Activated naive CD8-positive, alpha-beta T cell treated with anti-CD3 and anti-CD28 coated beads, Interleukin-2, amount 10 ng/mL, durations not matched to agents 7 days and 5 days (primary cell): ENCODE results near the gene PHLDB2. TPM values are rescaled to one million over a fixed set of nuclear protein-coding genes. Genes with fewer than 3 reads are reported as not detected.
A peak's percentile ranks its signal among the peaks of the same experiment; 100 is the strongest.

Experiments used
- ATAC-seq: fragments of 150-1000 bp; cut with Tn5 transposase; one replicate; pipeline ENCODE4 v1.10.0; 2021; ENCODE audit warnings: low read depth, moderate library complexity
- POLR2A ChIA-PET: fragments of 350-600 bp; sonication (Branson Sonifier 250); formaldehyde crosslinking; loops from one replicate; lab custom pipeline; 2021; ENCODE audit warnings: antibody characterized with exemption; lab: Charles Lee
- DNase-seq: peaks from one replicate; pipeline ENCODE4 v3.0.0; 2021
- H3K27ac Mint-ChIP-seq: one replicate; pipeline ENCODE4 v1.8.0; 2022; ENCODE audit warnings: mild to moderate bottlenecking, mixed read lengths
- H3K27me3 Mint-ChIP-seq: one replicate; pipeline ENCODE4 v1.8.0; 2022; ENCODE audit warnings: mild to moderate bottlenecking, moderate library complexity, mixed read lengths
- H3K36me3 Mint-ChIP-seq: one replicate; pipeline ENCODE4 v1.8.0; 2021; ENCODE audit warnings: mild to moderate bottlenecking, mixed read lengths
- H3K4me1 Mint-ChIP-seq: one replicate; pipeline ENCODE4 v1.8.0; 2021; ENCODE audit warnings: mixed read lengths
- H3K4me3 Mint-ChIP-seq: one replicate; pipeline ENCODE4 v1.8.0; 2022; ENCODE audit warnings: mild to moderate bottlenecking, moderate library complexity, mixed read lengths
- H3K9me3 Mint-ChIP-seq: one replicate; pipeline ENCODE4 v1.8.0; 2021; ENCODE audit warnings: mixed read lengths
- total RNA-seq, 2 experiments: library from RNA; stranded (reverse); gene quantifications; one replicate each; pipeline ENCODE4 v1.2.3, GENCODE V29; 2021

PHLDB2 gene
- total RNA-seq, 2 experiments from 2014 or later, result 5.1 TPM

GRCh38 chr3:111828530-111828929 lies 30.5 kb upstream of the PHLDB2 start:
- Mint-ChIP-seq H3K27ac (no peak overlapping the region), H3K4me1 (peaks cover 13% of the 10 kb centered on the region), H3K9me3 (no peaks in the 10 kb centered on the region), H3K27me3 (no peaks in the 10 kb centered on the region), H3K36me3 (no peaks in the 10 kb centered on the region), H3K4me3 (no peak overlapping the region)
- no peak for ATAC-seq
- no peak for DNase-seq
- POLR2A ChIA-PET, result no interaction called here

GRCh38 chr3:111829023-111829422 lies 30.0 kb upstream of the PHLDB2 start:
- Mint-ChIP-seq H3K4me3 (no peak overlapping the region), H3K9me3 (no peaks in the 10 kb centered on the region), H3K36me3 (no peaks in the 10 kb centered on the region), H3K27me3 (no peaks in the 10 kb centered on the region), H3K4me1 (peaks cover 13% of the 10 kb centered on the region), H3K27ac (no peak overlapping the region)
- no peak for ATAC-seq
- POLR2A ChIA-PET, result no interaction called here
- no peak for DNase-seq

GRCh38 chr3:111831840-111832239 lies 27.2 kb upstream of the PHLDB2 start:
- Mint-ChIP-seq H3K4me1 (peaks cover 10% of the 10 kb centered on the region), H3K27ac (no peak overlapping the region), H3K27me3 (no peaks in the 10 kb centered on the region), H3K4me3 (no peak overlapping the region), H3K9me3 (no peaks in the 10 kb centered on the region), H3K36me3 (no peaks in the 10 kb centered on the region)
- POLR2A ChIA-PET, result no interaction called here
- DNase-seq (no peak), ATAC-seq (peak; percentile 86)

DNA sequence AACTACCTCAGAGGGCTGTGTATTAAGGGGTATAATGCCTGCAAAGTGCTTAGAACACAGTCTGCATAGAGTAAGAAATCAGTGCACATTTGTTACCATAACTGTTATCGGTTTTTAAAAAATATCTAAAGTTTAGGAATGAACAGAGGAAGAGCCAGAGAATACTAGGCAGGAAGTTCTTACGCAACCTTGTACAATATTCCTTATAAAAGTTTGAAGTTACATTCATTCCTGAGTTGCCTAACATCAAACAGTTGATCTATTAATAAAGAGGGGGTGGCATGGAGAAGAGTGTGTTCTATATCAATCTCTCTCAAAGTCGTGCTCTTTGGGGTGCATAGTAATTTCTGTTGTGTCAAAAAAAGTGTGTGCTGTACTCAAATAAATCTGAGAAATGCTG lies 22.0 kb upstream of the PHLDB2 start:
- POLR2A ChIA-PET, result no interaction called here

DNA sequence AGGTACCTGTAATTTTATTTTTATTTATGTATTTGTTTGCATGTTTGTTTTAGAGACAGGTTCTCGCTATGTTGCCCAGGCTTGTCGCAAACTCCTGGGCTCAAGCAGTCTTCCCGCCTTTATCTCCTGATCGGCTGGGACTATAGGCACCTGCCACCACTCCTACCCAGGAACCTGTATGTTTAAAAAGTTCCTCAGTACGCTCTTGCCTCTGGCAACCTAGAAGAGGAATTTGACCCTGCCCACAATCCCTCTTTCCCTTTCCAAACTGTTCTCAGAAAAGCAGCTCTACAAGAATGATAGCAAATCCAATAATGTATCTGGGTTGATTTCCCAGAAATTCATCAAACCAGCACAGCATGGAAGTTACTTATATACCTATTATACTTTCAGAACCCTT lies 20.9 kb upstream of the PHLDB2 start:
- Mint-ChIP-seq H3K9me3 (no peaks in the 10 kb centered on the region), H3K4me3 (no peak overlapping the region), H3K27ac (no peak overlapping the region), H3K36me3 (no peaks in the 10 kb centered on the region), H3K4me1 (no peaks in the 10 kb centered on the region), H3K27me3 (peaks cover 3% of the 10 kb centered on the region)
- POLR2A ChIA-PET, result no interaction called here
- no peak for DNase-seq
- no peak for ATAC-seq

More for the DNA sequence above, 22.0 kb upstream of the PHLDB2 start:
- Mint-ChIP-seq H3K27ac (no peak overlapping the region), H3K4me3 (no peak overlapping the region), H3K9me3 (no peaks in the 10 kb centered on the region), H3K27me3 (peaks cover 3% of the 10 kb centered on the region), H3K36me3 (no peaks in the 10 kb centered on the region), H3K4me1 (peaks cover under 1% of the 10 kb centered on the region)
- DNase-seq (no peak), ATAC-seq (no peak)

DNA sequence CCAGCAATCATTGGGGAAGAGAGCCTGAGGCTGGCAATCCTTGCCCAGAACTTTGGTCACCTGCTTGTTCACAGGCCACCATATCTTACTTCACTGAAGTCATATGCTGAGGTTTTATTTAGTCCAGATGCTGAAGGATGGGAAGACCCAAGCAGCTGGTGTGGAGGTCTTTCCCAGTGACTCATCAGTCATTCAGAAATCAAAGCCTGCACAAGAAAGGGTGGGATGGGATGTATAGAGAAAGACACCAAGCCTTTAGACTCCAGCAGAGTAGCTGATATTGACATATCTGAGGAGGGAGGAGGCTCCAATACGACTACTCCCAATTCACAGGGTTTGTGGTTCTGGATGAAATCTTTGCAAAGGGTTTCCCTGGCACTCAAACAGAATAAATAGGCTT lies 13.0 kb upstream of the PHLDB2 start:
- Mint-ChIP-seq H3K9me3 (no peaks in the 10 kb centered on the region), H3K4me3 (no peak overlapping the region), H3K4me1 (no peaks in the 10 kb centered on the region), H3K27me3 (peaks cover 13% of the 10 kb centered on the region), H3K36me3 (no peaks in the 10 kb centered on the region), H3K27ac (no peak overlapping the region)
- DNase-seq (no peak), ATAC-seq (no peak)
- POLR2A ChIA-PET, result no interaction called here

GRCh38 chr3:111846717-111847116 lies 12.3 kb upstream of the PHLDB2 start:
- H3K36me3 Mint-ChIP-seq, result no peaks in the 10 kb centered on the region
- peaks cover 10% of the 10 kb centered on the region for H3K27me3 Mint-ChIP-seq
- no peaks in the 10 kb centered on the region for H3K9me3 Mint-ChIP-seq
- H3K4me3 Mint-ChIP-seq, result no peak overlapping the region
- no peak for ATAC-seq
- peaks cover 2% of the 10 kb centered on the region for H3K4me1 Mint-ChIP-seq
- POLR2A ChIA-PET, result no interaction called here
- no peak overlapping the region for H3K27ac Mint-ChIP-seq
- no peak for DNase-seq

DNA sequence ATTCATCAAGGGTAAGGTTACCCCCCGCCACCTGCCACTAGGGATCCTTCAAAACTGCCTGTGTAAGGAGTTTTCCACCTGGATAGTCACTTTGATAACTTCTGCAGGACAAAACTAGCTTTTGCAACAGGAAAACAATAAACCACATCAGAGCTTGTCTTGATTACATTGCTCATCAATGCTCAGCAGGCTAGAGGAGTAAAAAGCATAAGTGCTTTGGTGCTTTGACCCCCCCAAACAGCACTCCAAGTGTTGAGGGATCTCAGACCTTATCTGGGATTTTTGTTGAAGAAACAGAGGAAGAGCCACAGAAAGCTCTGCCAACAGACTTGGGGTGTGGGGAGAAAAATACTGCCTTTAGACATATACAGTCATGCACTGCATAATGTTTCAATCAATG lies 10.8 kb upstream of the PHLDB2 start:
- Mint-ChIP-seq H3K36me3 (no peaks in the 10 kb centered on the region), H3K4me1 (peaks cover 5% of the 10 kb centered on the region), H3K9me3 (no peaks in the 10 kb centered on the region), H3K27ac (no peak overlapping the region), H3K27me3 (peaks cover 10% of the 10 kb centered on the region), H3K4me3 (no peak overlapping the region)
- DNase-seq (no peak), ATAC-seq (no peak)
- POLR2A ChIA-PET, result no interaction called here

- Mint-ChIP-seq H3K36me3 (no peaks in the 10 kb centered on the region), H3K9me3 (no peaks in the 10 kb centered on the region), H3K4me1 (peaks cover 5% of the 10 kb centered on the region), H3K4me3 (no peak overlapping the region), H3K27ac (no peak overlapping the region), H3K27me3 (peaks cover 10% of the 10 kb centered on the region)
- POLR2A ChIA-PET, result no interaction called here
- no peak for ATAC-seq
- DNase-seq, result no peak
Observed at GRCh38 chr3:111848778-111849177, 10.3 kb upstream of the PHLDB2 start.

- Mint-ChIP-seq H3K9me3 (no peaks in the 10 kb centered on the region), H3K4me1 (peaks cover 5% of the 10 kb centered on the region), H3K27ac (no peak overlapping the region), H3K36me3 (no peaks in the 10 kb centered on the region), H3K27me3 (peaks cover 3% of the 10 kb centered on the region), H3K4me3 (no peak overlapping the region)
- ATAC-seq, result no peak
- DNase-seq, result no peak
- POLR2A ChIA-PET, result no interaction called here
Observed at GRCh38 chr3:111850537-111850936, 8.5 kb upstream of the PHLDB2 start.

- DNase-seq (no peak), ATAC-seq (no peak)
- Mint-ChIP-seq H3K4me3 (no peak overlapping the region), H3K27ac (no peak overlapping the region), H3K27me3 (no peaks in the 10 kb centered on the region), H3K9me3 (no peaks in the 10 kb centered on the region), H3K36me3 (no peaks in the 10 kb centered on the region), H3K4me1 (peaks cover 5% of the 10 kb centered on the region)
- POLR2A ChIA-PET, result no interaction called here
Observed at GRCh38 chr3:111851511-111851954, 7.5 kb upstream of the PHLDB2 start.

DNA sequence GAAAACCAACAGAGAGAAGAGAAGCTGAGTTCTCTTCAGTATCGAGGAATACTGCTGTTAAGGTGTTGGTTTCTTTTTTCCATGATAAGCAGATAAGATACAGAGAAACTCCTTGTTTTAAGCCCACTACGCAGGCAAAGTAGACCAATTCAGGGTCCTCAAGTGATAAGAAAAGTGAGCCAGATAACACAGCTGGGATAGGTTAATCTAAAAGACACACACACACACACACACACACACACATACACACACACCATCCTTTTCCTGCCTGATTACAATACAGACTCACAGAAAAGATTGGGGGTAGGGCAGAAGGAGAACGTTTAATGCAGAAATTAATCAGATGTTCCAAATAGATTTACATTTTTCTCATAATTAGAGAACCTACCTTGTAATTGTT lies 6.5 kb upstream of the PHLDB2 start:
- DNase-seq (no peak), ATAC-seq (no peak)
- Mint-ChIP-seq H3K9me3 (no peaks in the 10 kb centered on the region), H3K27ac (no peak overlapping the region), H3K36me3 (no peaks in the 10 kb centered on the region), H3K4me1 (peaks cover 5% of the 10 kb centered on the region), H3K27me3 (peaks cover 5% of the 10 kb centered on the region), H3K4me3 (no peak overlapping the region)
- POLR2A ChIA-PET, result no interaction called here

- no peak overlapping the region for H3K27ac Mint-ChIP-seq
- DNase-seq (no peak), ATAC-seq (no peak)
- H3K4me1 Mint-ChIP-seq, result peaks cover 5% of the 10 kb centered on the region
- H3K27me3 Mint-ChIP-seq, result peaks cover 7% of the 10 kb centered on the region
- POLR2A ChIA-PET, result no interaction called here
- H3K4me3 Mint-ChIP-seq, result no peak overlapping the region
- H3K9me3 Mint-ChIP-seq, result no peaks in the 10 kb centered on the region
- H3K36me3 Mint-ChIP-seq, result no peaks in the 10 kb centered on the region
Observed at GRCh38 chr3:111853068-111853467, 6.0 kb upstream of the PHLDB2 start.

- Mint-ChIP-seq H3K27me3 (peaks cover 14% of the 10 kb centered on the region), H3K9me3 (no peaks in the 10 kb centered on the region), H3K27ac (no peak overlapping the region), H3K4me3 (no peak overlapping the region), H3K36me3 (no peaks in the 10 kb centered on the region), H3K4me1 (peaks cover 7% of the 10 kb centered on the region)
- no peak for ATAC-seq
- no peak for DNase-seq
- POLR2A ChIA-PET, result no interaction called here
Observed at GRCh38 chr3:111854990-111855389, 4.1 kb upstream of the PHLDB2 start.

GRCh38 chr3:111856501-111856900 lies 2.6 kb upstream of the PHLDB2 start:
- POLR2A ChIA-PET, result no interaction called here
- ATAC-seq, result no peak
- Mint-ChIP-seq H3K36me3 (no peaks in the 10 kb centered on the region), H3K27me3 (peaks cover 23% of the 10 kb centered on the region), H3K9me3 (no peaks in the 10 kb centered on the region), H3K27ac (no peak overlapping the region), H3K4me1 (peaks cover 16% of the 10 kb centered on the region), H3K4me3 (no peak overlapping the region)
- no peak for DNase-seq
